ENCODE results near the gene HIVEP2.

Gene HIVEP2

GRCh38 chr6:142765306-142765705 lies 179.7 kb downstream of the HIVEP2 start:
- no peak for DNase-seq

GRCh38 chr6:142764311-142764710 lies 180.7 kb downstream of the HIVEP2 start:
- no peak for DNase-seq

GRCh38 chr6:142763205-142763604 lies 181.8 kb downstream of the HIVEP2 start:
- no peak for DNase-seq

- no peak for DNase-seq
Measured at GRCh38 chr6:142761756-142762155, 183.2 kb downstream of the HIVEP2 start.

GRCh38 chr6:142760152-142760551 lies 184.8 kb downstream of the HIVEP2 start:
- no peak for DNase-seq

GRCh38 chr6:142758629-142759025 lies 186.3 kb downstream of the HIVEP2 start:
- DNase-seq = no peak

- DNase-seq = no peak
Measured at GRCh38 chr6:142757852-142758628, 186.9 kb downstream of the HIVEP2 start.

GRCh38 chr6:142756215-142756630 lies 188.8 kb downstream of the HIVEP2 start:
- DNase-seq = no peak

- DNase-seq = no peak
Measured at GRCh38 chr6:142753196-142753595, 191.8 kb downstream of the HIVEP2 start.

GRCh38 chr6:142752348-142752747 lies 192.6 kb downstream of the HIVEP2 start:
- no peak for DNase-seq

GRCh38 chr6:142751452-142751851 lies 193.5 kb downstream of the HIVEP2 start:
- DNase-seq = no peak

GRCh38 chr6:142750998-142751397 lies 194.0 kb downstream of the HIVEP2 start:
- no peak for DNase-seq

- no peak for DNase-seq
Measured at GRCh38 chr6:142749556-142749955, 195.4 kb downstream of the HIVEP2 start.

GRCh38 chr6:142746524-142746923 lies 198.5 kb downstream of the HIVEP2 start:
- no peak for DNase-seq

- no peak for DNase-seq
Measured at GRCh38 chr6:142744836-142745235, 200.1 kb downstream of the HIVEP2 start.

- DNase-seq = no peak
Measured at GRCh38 chr6:142740449-142740848, 204.5 kb downstream of the HIVEP2 start.

GRCh38 chr6:142738731-142739130 lies 206.2 kb downstream of the HIVEP2 start:
- no peak for DNase-seq

GRCh38 chr6:142738035-142738396 lies 207.0 kb downstream of the HIVEP2 start:
- no peak for DNase-seq

- DNase-seq = peak in 1 of 2 donors; percentile 46
Measured at GRCh38 chr6:142737368-142738034, 207.5 kb downstream of the HIVEP2 start.

GRCh38 chr6:142735204-142735603 lies 209.8 kb downstream of the HIVEP2 start:
- no peak for DNase-seq

- DNase-seq = no peak
Measured at GRCh38 chr6:142732790-142733189, 212.2 kb downstream of the HIVEP2 start.

- no peak for DNase-seq
Measured at GRCh38 chr6:142731611-142732010, 213.4 kb downstream of the HIVEP2 start.

GRCh38 chr6:142729618-142730017 lies 215.4 kb downstream of the HIVEP2 start:
- no peak for DNase-seq

- DNase-seq = peak in 1 of 2 donors; percentile 14
Measured at GRCh38 chr6:142728910-142729481, 216.0 kb downstream of the HIVEP2 start.

Measured in inflammatory macrophage treated with lipopolysaccharide for 1 hour (primary cell).